HEK293T (cell line): ENCODE data around the gene NDUFB8.

ENCODE experiments used
- CTCF ChIA-PET: fragments of 350-600 bp; formaldehyde crosslinking; extraction: SDS; loops from one replicate; lab custom pipeline; 2021; ENCODE audit warnings: antibody characterized with exemption, inconsistent platforms; lab: Yijun Ruan, JAX
- POLR2A ChIA-PET: fragments of 350-600 bp; formaldehyde crosslinking; extraction: SDS; loops from one replicate; lab custom pipeline; 2020; ENCODE audit warnings: antibody characterized with exemption, inconsistent platforms; lab: Yijun Ruan, JAX
- DNase-seq: peaks from one replicate; pipeline ENCODE4 v3.0.0; 2012; ENCODE audit warnings: mixed read lengths; ENCODE audit errors: extremely low spot score
- ARNT ChIP-seq: fragments of 450-650 bp; IDR thresholded peaks from 2 replicates; pipeline ENCODE4 v1.6.1; 2017; ENCODE audit warnings: mild to moderate bottlenecking
- BHLHE40 ChIP-seq: fragments of 450-650 bp; IDR thresholded peaks from 2 replicates; pipeline ENCODE4 v1.6.1; 2016; ENCODE audit warnings: mild to moderate bottlenecking, moderate library complexity, borderline replicate concordance
- CTBP1 ChIP-seq: fragments of 450-650 bp; IDR thresholded peaks from 2 replicates; pipeline ENCODE4 v1.6.1; 2016; ENCODE audit warnings: borderline replicate concordance
- ELF4 ChIP-seq: fragments of 450-650 bp; IDR thresholded peaks from 2 replicates; pipeline ENCODE4 v1.6.1; 2017; ENCODE audit warnings: antibody characterized with exemption
- FOXA1 ChIP-seq: fragments of 450-650 bp; IDR thresholded peaks from 2 replicates; pipeline ENCODE4 v1.6.1; 2016; ENCODE audit warnings: mild to moderate bottlenecking
- FOXK2 ChIP-seq: fragments of 450-650 bp; IDR thresholded peaks from 2 replicates; pipeline ENCODE4 v1.6.1; 2016; ENCODE audit warnings: mild to moderate bottlenecking
- FOXM1 ChIP-seq: fragments of 450-650 bp; IDR thresholded peaks from 2 replicates; pipeline ENCODE4 v1.6.1; 2017; ENCODE audit warnings: mild to moderate bottlenecking, borderline replicate concordance
- HDGF ChIP-seq: fragments of 450-650 bp; IDR thresholded peaks from 2 replicates; pipeline ENCODE4 v1.6.1; 2017; ENCODE audit warnings: antibody characterized with exemption, borderline replicate concordance
- L3MBTL2 ChIP-seq: fragments of 450-650 bp; conservative IDR thresholded peaks from 2 replicates; pipeline ENCODE4 v1.6.1; 2016; ENCODE audit warnings: mild to moderate bottlenecking
- LEF1 ChIP-seq: fragments of 450-650 bp; IDR thresholded peaks from 2 replicates; pipeline ENCODE4 v1.6.1; 2017; ENCODE audit warnings: mild to moderate bottlenecking, borderline replicate concordance
- NFRKB ChIP-seq: fragments of 450-650 bp; IDR thresholded peaks from 2 replicates; pipeline ENCODE4 v1.6.1; 2016; ENCODE audit warnings: mild to moderate bottlenecking, moderate library complexity
- PKNOX1 ChIP-seq: fragments of 450-650 bp; IDR thresholded peaks from 2 replicates; pipeline ENCODE4 v1.6.1; 2016
- SP1 ChIP-seq: fragments of 450-650 bp; IDR thresholded peaks from 2 replicates; pipeline ENCODE4 v1.6.1; 2017
- SUZ12 ChIP-seq: fragments of 450-650 bp; IDR thresholded peaks from 2 replicates; pipeline ENCODE4 v1.6.1; 2016; ENCODE audit warnings: mild to moderate bottlenecking
- TARDBP ChIP-seq: fragments of 450-650 bp; IDR thresholded peaks from 2 replicates; pipeline ENCODE4 v1.6.1; 2016
- ZNF384 ChIP-seq: fragments of 450-650 bp; IDR thresholded peaks from 2 replicates; pipeline ENCODE4 v1.6.1; 2016

NDUFB8 gene

GRCh38 chr10:100569687-100570481 is 40.2 kb upstream of the NDUFB8 start:
- ChIA-PET POLR2A (interaction anchor here (1.0 to 1.4 kb wide), 3 partner anchors 10 to 343 kb away, joined by 4 to 5 read pairs (median 5); partner anchors contain the start of gene SLF2), CTCF (interaction anchor here (0.5 to 2.1 kb wide), 9 partner anchors 9 to 319 kb away, joined by 3 to 10 read pairs (median 3); no protein-coding TSS in a partner anchor)
- peak; percentile 51 for DNase-seq
- TF ChIP-seq PKNOX1 = no peak; the same call in 1 of the 2 replicates
- TF ChIP-seq FOXM1 = no peak
- TF ChIP-seq ARNT = no peak

GRCh38 chr10:100568912-100569311 is 39.2 kb upstream of the NDUFB8 start:
- no peak for DNase-seq
- TF ChIP-seq TARDBP = no peak
- TF ChIP-seq SP1 = no peak
- no peak for TF ChIP-seq NFRKB
- no peak for TF ChIP-seq ELF4
- TF ChIP-seq PKNOX1 = no peak
- no peak for TF ChIP-seq LEF1
- no peak for TF ChIP-seq SUZ12
- no peak for TF ChIP-seq HDGF
- TF ChIP-seq ZNF384 = no peak
- TF ChIP-seq FOXK2 = no peak
- TF ChIP-seq CTBP1 = no peak
- no peak for TF ChIP-seq FOXA1
- no peak for TF ChIP-seq L3MBTL2
- TF ChIP-seq BHLHE40 = no peak
- TF ChIP-seq ARNT = no peak
- no peak for TF ChIP-seq FOXM1
- ChIA-PET POLR2A (no interaction called here), CTCF (interaction anchor here (0.8 to 2.1 kb wide), 5 partner anchors 11 to 320 kb away, joined by 3 to 10 read pairs (median 5); no protein-coding TSS in a partner anchor)

- DNase-seq = no peak
- TF ChIP-seq L3MBTL2 (no peak), SUZ12 (no peak), LEF1 (no peak), ZNF384 (no peak), FOXM1 (no peak), SP1 (no peak), FOXK2 (no peak), ARNT (no peak), ELF4 (no peak), BHLHE40 (no peak), CTBP1 (no peak), TARDBP (no peak), NFRKB (no peak), PKNOX1 (no peak), FOXA1 (no peak)
- CTCF ChIA-PET = interaction anchor here (0.8 to 1.1 kb wide), 3 partner anchors 175 to 311 kb away, joined by 3 to 4 read pairs (median 3); no protein-coding TSS in a partner anchor
- POLR2A ChIA-PET = no interaction called here
These were observed 38.2 kb upstream of the NDUFB8 start for GRCh38 chr10:100567826-100568225.

GRCh38 chr10:100567249-100567648 is 37.6 kb upstream of the NDUFB8 start:
- ChIA-PET CTCF (interaction anchor here (1.1 kb wide), 1 partner anchor 176 kb away, joined by 3 read pairs; no protein-coding TSS in a partner anchor), POLR2A (no interaction called here)
- TF ChIP-seq FOXM1 (no peak), HDGF (no peak)
- no peak for DNase-seq

GRCh38 chr10:100566561-100566960 is 36.9 kb upstream of the NDUFB8 start:
- POLR2A ChIA-PET = interaction anchor here (0.7 kb wide), 1 partner anchor 12 kb away, joined by 3 read pairs; no protein-coding TSS in a partner anchor

More at GRCh38 chr10:100566561-100566960, 36.9 kb upstream of the NDUFB8 start:
- DNase-seq = no peak
- CTCF ChIA-PET = interaction anchor here (1.1 kb wide), 1 partner anchor 177 kb away, joined by 3 read pairs; no protein-coding TSS in a partner anchor
- no peak for TF ChIP-seq SP1
- TF ChIP-seq CTBP1 = no peak
- no peak for TF ChIP-seq L3MBTL2
- TF ChIP-seq LEF1 = no peak
- no peak for TF ChIP-seq PKNOX1
- TF ChIP-seq HDGF = no peak
- TF ChIP-seq SUZ12 = no peak
- no peak for TF ChIP-seq TARDBP
- no peak for TF ChIP-seq ZNF384
- TF ChIP-seq FOXA1 = no peak
- no peak for TF ChIP-seq NFRKB
- TF ChIP-seq ELF4 = no peak
- no peak for TF ChIP-seq BHLHE40
- no peak for TF ChIP-seq ARNT
- TF ChIP-seq FOXK2 = no peak
- no peak for TF ChIP-seq FOXM1
